ENCODE results near the gene GNG4. TPM values are rescaled to one million over a fixed set of nuclear protein-coding genes. Genes with fewer than 3 reads are reported as not detected.

Gene GNG4
- total RNA-seq, 1 donor from 2014 or later: 3.8 TPM

- Mint-ChIP-seq H3K9me3 (ENCODE audit: unreplicated experiment) (no peaks in the 10 kb centered on the region), H3K27ac (ENCODE audit: unreplicated experiment) (no peak overlapping the region), H3K4me3 (ENCODE audit: unreplicated experiment) (no peak overlapping the region), H3K27me3 (ENCODE audit: low read depth, unreplicated experiment) (no peaks in the 10 kb centered on the region), H3K4me1 (ENCODE audit: low read depth, unreplicated experiment) (no peaks in the 10 kb centered on the region), H3K36me3 (ENCODE audit: low read depth, unreplicated experiment) (no peaks in the 10 kb centered on the region)
- peak; percentile 45 for DNase-seq (ENCODE audit: low read depth)
- Histone ChIP-seq H3K9ac (ENCODE audit: low read length) (no peak overlapping the region), H3K36me3 (ENCODE audit: insufficient read depth, low read length) (no peaks in the 10 kb centered on the region), H3K79me2 (ENCODE audit: insufficient read depth, low read length) (no peaks in the 10 kb centered on the region), H4K20me1 (ENCODE audit: insufficient read depth, low read length) (no peaks in the 10 kb centered on the region), H3K4me2 (ENCODE audit: low read length) (no peak overlapping the region), H3K27ac (ENCODE audit: low read depth, low read length) (no peak overlapping the region), H3K9me3 (ENCODE audit: insufficient read depth, low read depth, low read length) (no peaks in the 10 kb centered on the region), H3K27me3 (ENCODE audit: insufficient read depth, low read length) (no peaks in the 10 kb centered on the region), H2AFZ (ENCODE audit: low read depth, low read length) (no peak overlapping the region), H3K4me3 (ENCODE audit: insufficient read depth, low read depth, low read length) (no peak overlapping the region), H3K4me1 (ENCODE audit: insufficient read depth, low read length) (no peaks in the 10 kb centered on the region)
- TF ChIP-seq EZH2 (IDR thresholded peaks at IDR 0.05; ENCODE audit: insufficient read depth, low read length): no peak
- TF ChIP-seq CTCF (IDR thresholded peaks at IDR 0.05; ENCODE audit: insufficient read depth, low read depth, low read length): peak; percentile 97
- no peak for FAIRE-seq
Observed at GRCh38 chr1:235513495-235514366, 135.9 kb downstream of the GNG4 start.

DNA sequence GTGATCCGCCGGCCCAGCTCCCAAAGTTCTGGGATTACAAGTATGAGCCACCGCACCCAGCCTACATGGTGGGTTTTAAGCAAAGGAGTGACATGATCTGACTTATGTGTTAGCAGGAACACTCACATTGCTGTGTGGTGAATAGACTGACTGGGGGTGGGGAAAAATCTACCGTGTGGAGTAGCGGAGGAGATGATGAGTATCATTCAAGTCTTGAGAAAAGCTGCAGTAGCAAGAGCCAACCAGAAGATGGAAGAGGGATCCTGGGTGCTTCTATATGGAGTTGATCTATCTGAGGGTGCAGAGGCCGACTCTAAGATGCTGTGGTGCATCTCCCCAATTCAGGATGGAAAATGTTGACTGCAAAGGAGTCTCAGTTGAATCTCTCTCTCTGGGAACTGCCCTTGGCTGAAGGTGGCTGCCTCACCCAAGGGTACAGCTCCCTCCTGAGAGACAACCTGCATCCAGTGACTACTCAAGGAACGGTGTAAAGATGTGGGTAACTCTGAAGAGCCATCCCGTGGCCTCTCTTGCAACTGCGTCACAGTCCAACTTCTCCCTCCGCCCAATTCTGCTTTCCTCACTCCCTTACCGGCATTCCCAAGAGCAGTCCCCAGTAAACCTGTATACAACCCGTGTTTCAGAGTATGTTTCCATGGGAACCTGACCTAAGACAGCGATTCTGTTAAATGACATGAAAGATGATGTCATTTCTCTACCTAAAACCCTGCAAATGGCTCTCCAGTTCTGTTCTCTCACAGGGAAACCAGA, 137.9 kb downstream of the GNG4 start:
- H3K27ac ChIP-seq (ENCODE audit: low read depth, low read length): no peak overlapping the region
- H3K27me3 ChIP-seq (ENCODE audit: insufficient read depth, low read length): no peaks in the 10 kb centered on the region
- H4K20me1 ChIP-seq (ENCODE audit: insufficient read depth, low read length): no peaks in the 10 kb centered on the region
- FAIRE-seq: no peak
- no peaks in the 10 kb centered on the region for H3K36me3 Mint-ChIP-seq (ENCODE audit: low read depth, unreplicated experiment)
- peak; percentile 20 for TF ChIP-seq CTCF (IDR thresholded peaks at IDR 0.05; ENCODE audit: insufficient read depth, low read depth, low read length)
- TF ChIP-seq EZH2 (IDR thresholded peaks at IDR 0.05; ENCODE audit: insufficient read depth, low read length): no peak
- no peaks in the 10 kb centered on the region for H3K9me3 Mint-ChIP-seq (ENCODE audit: unreplicated experiment)
- H3K9ac ChIP-seq (ENCODE audit: low read length): no peak overlapping the region
- no peak overlapping the region for H3K4me3 ChIP-seq (ENCODE audit: insufficient read depth, low read depth, low read length)
- DNase-seq (ENCODE audit: low read depth): peak; percentile 49
- no peak overlapping the region for H2AFZ ChIP-seq (ENCODE audit: low read depth, low read length)
- no peaks in the 10 kb centered on the region for H3K4me1 ChIP-seq (ENCODE audit: insufficient read depth, low read length)
- no peak overlapping the region for H3K4me3 Mint-ChIP-seq (ENCODE audit: unreplicated experiment)
- H3K36me3 ChIP-seq (ENCODE audit: insufficient read depth, low read length): no peaks in the 10 kb centered on the region
- no peaks in the 10 kb centered on the region for H3K27me3 Mint-ChIP-seq (ENCODE audit: low read depth, unreplicated experiment)
- H3K27ac Mint-ChIP-seq (ENCODE audit: unreplicated experiment): no peak overlapping the region
- H3K4me2 ChIP-seq (ENCODE audit: low read length): no peak overlapping the region
- no peaks in the 10 kb centered on the region for H3K79me2 ChIP-seq (ENCODE audit: insufficient read depth, low read length)
- no peaks in the 10 kb centered on the region for H3K4me1 Mint-ChIP-seq (ENCODE audit: low read depth, unreplicated experiment)
- H3K9me3 ChIP-seq (ENCODE audit: insufficient read depth, low read depth, low read length): no peaks in the 10 kb centered on the region

All from astrocyte (in vitro differentiated cells and primary cell).